Neuronal stem cell (in vitro differentiated cells): Measurements from ENCODE around the gene RAI14.

Experiments used
- DNase-seq: peaks from one replicate; pipeline ENCODE4 v3.0.0-alpha.2; 2013; ENCODE audit warnings: low spot score
- H2AFZ ChIP-seq: one replicate; pipeline ENCODE4 v1.6.1; 2013; ENCODE audit warnings: mild to moderate bottlenecking, low read length, inconsistent platforms
- H2AK5ac ChIP-seq: 2 replicates; pipeline ENCODE4 v1.6.1; 2013; ENCODE audit warnings: low read depth, mild to moderate bottlenecking, inconsistent platforms, low read length, moderate library complexity, mixed read lengths
- H2BK120ac ChIP-seq: 2 replicates; pipeline ENCODE4 v1.6.1; 2013; ENCODE audit warnings: low read depth, mild to moderate bottlenecking, inconsistent platforms, low read length, moderate library complexity, mixed read lengths
- H2BK12ac ChIP-seq: one replicate; pipeline ENCODE4 v1.6.1; 2013; ENCODE audit warnings: low read length, inconsistent platforms
- H2BK15ac ChIP-seq: 2 replicates; pipeline ENCODE4 v1.6.1; 2013; ENCODE audit warnings: mild to moderate bottlenecking, low read length, inconsistent platforms, mixed read lengths
- H2BK5ac ChIP-seq: one replicate; pipeline ENCODE4 v1.6.1; 2013; ENCODE audit warnings: inconsistent platforms, mild to moderate bottlenecking, low read length, moderate library complexity
- H3K14ac ChIP-seq: one replicate; pipeline ENCODE4 v1.6.1; 2013; ENCODE audit warnings: low read length, inconsistent platforms
- H3K18ac ChIP-seq: 2 replicates; pipeline ENCODE4 v1.6.1; 2013; ENCODE audit warnings: low read length, inconsistent platforms
- H3K23ac ChIP-seq: 2 replicates; pipeline ENCODE4 v1.6.1; 2013; ENCODE audit warnings: low read depth, mild to moderate bottlenecking, mixed read lengths, low read length, inconsistent platforms; ENCODE audit not compliant: poor library complexity
- H3K27ac ChIP-seq: replicated peaks from 3 replicates; pipeline ENCODE4 v1.5.1; 2013; ENCODE audit warnings: low read length, inconsistent platforms
- H3K27me3 ChIP-seq, 3 experiments: 2 replicates each; pipeline ENCODE4 v1.6.1; 2013; ENCODE audit warnings: low read length in 3 of 3, mild to moderate bottlenecking in 2 of 3, inconsistent platforms in 1 of 3, low read depth in 1 of 3, mixed read lengths in 1 of 3, moderate library complexity in 1 of 3; ENCODE audit not compliant: control insufficient read depth in 3 of 3, insufficient read depth in 3 of 3
- H3K36me3 ChIP-seq, 2 donors: replicated peaks in 1 of 2; 2 replicates each; pipeline ENCODE4 v1.6.1; 2013; ENCODE audit warnings: low read length in 2 of 2; ENCODE audit not compliant: control insufficient read depth in 2 of 2, insufficient read depth in 2 of 2
- H3K4ac ChIP-seq: 2 replicates; pipeline ENCODE4 v1.6.1; 2013; ENCODE audit warnings: inconsistent platforms, mild to moderate bottlenecking, low read length, moderate library complexity
- H3K4me1 ChIP-seq, 2 donors: 1 replicate in 1 of 2; 2 replicates in 1 of 2; pipeline ENCODE4 v1.6.1; 2013; ENCODE audit warnings: low read length in 2 of 2, low read depth in 1 of 2; ENCODE audit not compliant: control insufficient read depth in 2 of 2, insufficient read depth in 1 of 2
- H3K4me2 ChIP-seq: one replicate; pipeline ENCODE4 v1.6.1; 2013; ENCODE audit warnings: mild to moderate bottlenecking, low read length, inconsistent platforms; ENCODE audit not compliant: insufficient read depth, poor library complexity, severe bottlenecking
- H3K4me3 ChIP-seq, 2 donors: 2 replicates each; pipeline ENCODE4 v1.5.1; 2013; ENCODE audit warnings: low read length in 2 of 2, mild to moderate bottlenecking in 2 of 2, inconsistent platforms in 1 of 2, moderate library complexity in 1 of 2
- H3K79me1 ChIP-seq: one replicate; pipeline ENCODE4 v1.6.1; 2013; ENCODE audit warnings: low read depth, mild to moderate bottlenecking, inconsistent platforms, low read length, moderate library complexity
- H3K9ac ChIP-seq: one replicate; pipeline ENCODE4 v1.6.1; 2013; ENCODE audit warnings: mild to moderate bottlenecking, low read depth, low read length, inconsistent platforms; ENCODE audit not compliant: poor library complexity
- H3K9me3 ChIP-seq, 2 donors: replicated peaks in 1 of 2; 2 replicates each; pipeline versions ENCODE3 to v1.6.1; 2013; ENCODE audit warnings: low read length in 2 of 2, mild to moderate bottlenecking in 2 of 2, inconsistent platforms in 1 of 2, low read depth in 1 of 2, mixed read lengths in 1 of 2, moderate library complexity in 1 of 2; ENCODE audit not compliant: control insufficient read depth in 2 of 2, insufficient read depth in 1 of 2
- H4K8ac ChIP-seq: one replicate; pipeline ENCODE4 v1.6.1; 2013; ENCODE audit warnings: low read depth, mild to moderate bottlenecking, inconsistent platforms, low read length, moderate library complexity
- H4K91ac ChIP-seq: one replicate; pipeline ENCODE4 v1.6.1; 2013; ENCODE audit warnings: low read length, low read depth, mild to moderate bottlenecking, inconsistent platforms; ENCODE audit not compliant: poor library complexity
- WGBS, 2 donors: extraction: QIAGEN DNeasy Blood & Tissue Kit; methylation state at CpG; one replicate each; pipeline ENCODE4 v1.1.7; 2013; ENCODE audit warnings: missing lambda C conversion rate in 2 of 2, mixed read lengths in 1 of 2; ENCODE audit not compliant: insufficient read length in 2 of 2, insufficient replicate concordance in 1 of 2; ENCODE audit errors: extremely low coverage in 2 of 2; 5-methylcytosine and 5-hydroxymethylcytosine counted together

RAI14 gene

DNA sequence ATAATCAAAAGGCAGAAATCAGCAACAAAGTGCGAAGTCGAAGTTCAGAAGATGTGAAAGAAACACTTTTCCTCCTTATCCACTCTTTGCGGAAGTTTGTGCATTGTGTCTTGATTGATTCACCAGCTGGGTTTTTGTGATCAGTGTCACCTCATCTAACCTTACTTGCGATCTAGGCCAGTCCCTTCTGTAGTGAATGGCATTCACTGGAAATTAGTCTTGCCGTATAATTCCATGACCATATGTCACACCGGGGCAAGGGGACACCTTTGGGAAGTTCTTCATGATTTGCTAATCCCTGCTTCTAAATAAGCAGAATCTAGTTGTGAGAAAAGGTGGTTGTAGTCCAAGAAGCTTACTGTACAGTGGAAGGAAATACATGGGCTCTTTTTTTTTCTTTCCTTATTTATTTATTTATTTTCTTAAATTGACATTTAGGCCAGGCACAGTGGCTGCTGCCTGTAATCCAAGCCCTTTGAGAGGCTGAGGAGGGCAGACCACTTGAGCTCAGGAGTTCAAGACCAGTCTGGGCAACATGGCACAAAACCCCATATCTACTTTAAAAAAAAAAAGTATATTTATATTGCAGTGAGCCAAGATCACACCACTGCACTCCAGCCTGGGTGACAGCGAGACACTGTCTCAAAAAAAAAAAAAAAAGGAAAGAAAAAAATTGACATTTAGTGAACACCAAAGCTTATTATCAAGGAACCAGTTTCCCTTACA lies 7.8 kb downstream of the RAI14 start:
- Histone ChIP-seq H3K27ac (no peak overlapping the region), H3K4ac (no peak overlapping the region), H3K27me3 (no peaks in the 10 kb centered on the region), H2BK5ac (no peak overlapping the region), H2AK5ac (no peak overlapping the region), H3K18ac (no peak overlapping the region), H3K9me3 (peaks cover 0 to 14% of the 10 kb centered on the region in 2 donors), H4K8ac (no peak overlapping the region), H3K14ac (no peak overlapping the region), H3K4me2 (no peak overlapping the region), H2AFZ (no peak overlapping the region), H3K4me1 (peaks cover 0 to 6% of the 10 kb centered on the region in 2 donors), H3K23ac (no peak overlapping the region), H3K79me1 (peaks cover 8% of the 10 kb centered on the region), H2BK12ac (no peak overlapping the region), H3K36me3 (peaks cover 6 to 71% of the 10 kb centered on the region in 2 donors), H3K9ac (no peak overlapping the region), H4K91ac (no peak overlapping the region), H2BK15ac (no peak overlapping the region), H2BK120ac (no peak overlapping the region), H3K4me3 (no peak overlapping the region)
- DNase-seq: no peak
- WGBS, 2 donors: no CpG with 5 or more reads among the region's 7 CpGs

DNA sequence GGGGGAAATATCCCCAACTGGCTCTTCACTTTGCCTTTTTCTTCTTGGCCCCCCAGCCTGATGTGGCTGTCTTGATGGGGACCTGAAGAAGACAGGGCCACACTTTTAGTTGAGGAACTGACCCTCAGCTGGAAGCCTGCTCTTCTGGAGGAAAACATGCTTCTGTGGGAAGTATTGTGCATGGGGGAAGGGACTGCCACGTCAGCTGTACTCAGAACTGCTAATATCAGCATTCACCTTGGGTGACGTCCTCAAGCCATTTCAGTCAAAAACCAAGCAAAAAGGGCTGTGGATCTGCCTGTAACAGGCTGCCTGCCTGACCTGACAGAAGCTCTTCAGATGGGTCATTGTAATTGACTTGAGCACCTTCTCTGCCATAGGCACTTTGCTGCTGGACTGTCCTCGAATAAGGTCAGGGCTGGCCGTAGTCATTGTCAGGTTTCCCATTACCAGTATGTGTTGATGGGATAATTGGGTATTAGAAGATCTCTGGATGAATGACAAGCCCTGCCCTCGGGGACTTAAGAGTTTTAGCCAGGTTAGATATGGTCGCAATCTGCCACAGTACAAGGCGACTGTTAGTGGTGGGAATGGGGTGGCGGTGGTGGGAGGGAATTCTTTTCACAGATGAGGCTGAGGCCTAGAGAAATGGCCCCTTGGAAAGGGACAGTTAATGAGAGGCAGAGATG lies 10.4 kb downstream of the RAI14 start:
- no CpG with 5 or more reads among the region's 8 CpGs for WGBS, 2 donors
- no peak overlapping the region for H3K27ac ChIP-seq

DNA sequence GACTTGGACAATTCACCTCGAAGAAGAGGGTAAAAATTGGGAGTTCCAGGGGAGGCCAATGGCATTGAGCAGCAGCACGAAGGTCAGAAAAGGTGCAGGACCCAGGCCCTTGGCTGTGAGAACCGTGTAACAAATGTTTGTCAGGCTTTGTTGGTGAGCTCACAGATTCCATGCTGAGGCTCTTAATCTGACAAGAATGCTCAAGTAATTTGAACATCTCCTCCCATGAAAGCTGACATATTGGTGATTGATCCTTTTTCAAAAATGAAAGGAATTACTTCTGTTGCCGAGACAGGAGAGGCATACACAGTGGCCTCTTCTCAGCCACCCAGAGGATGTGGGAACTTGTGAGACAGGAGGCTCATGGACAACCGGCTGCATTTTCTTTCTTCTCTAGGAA lies 11.6 kb downstream of the RAI14 start:
- peaks cover 0 to 11% of the 10 kb centered on the region in 2 donors for H3K9me3 ChIP-seq

More for the DNA sequence above, 10.4 kb downstream of the RAI14 start:
- Histone ChIP-seq H3K4me1 (peaks cover 0 to 11% of the 10 kb centered on the region in 2 donors), H3K18ac (no peak overlapping the region), H3K14ac (no peak overlapping the region), H4K91ac (no peak overlapping the region), H2AFZ (no peak overlapping the region), H2BK15ac (no peak overlapping the region), H3K4me3 (no peak overlapping the region), H4K8ac (no peak overlapping the region), H2AK5ac (no peak overlapping the region), H3K27me3 (no peaks in the 10 kb centered on the region), H3K9me3 (peaks cover 0 to 11% of the 10 kb centered on the region in 2 donors), H2BK120ac (no peak overlapping the region), H3K9ac (no peak overlapping the region), H3K4me2 (no peak overlapping the region), H3K79me1 (peaks cover 5% of the 10 kb centered on the region), H2BK12ac (no peak overlapping the region), H2BK5ac (no peak overlapping the region), H3K4ac (no peak overlapping the region), H3K36me3 (peaks cover 2 to 51% of the 10 kb centered on the region in 2 donors), H3K23ac (no peak overlapping the region)
- no peak for DNase-seq

DNA sequence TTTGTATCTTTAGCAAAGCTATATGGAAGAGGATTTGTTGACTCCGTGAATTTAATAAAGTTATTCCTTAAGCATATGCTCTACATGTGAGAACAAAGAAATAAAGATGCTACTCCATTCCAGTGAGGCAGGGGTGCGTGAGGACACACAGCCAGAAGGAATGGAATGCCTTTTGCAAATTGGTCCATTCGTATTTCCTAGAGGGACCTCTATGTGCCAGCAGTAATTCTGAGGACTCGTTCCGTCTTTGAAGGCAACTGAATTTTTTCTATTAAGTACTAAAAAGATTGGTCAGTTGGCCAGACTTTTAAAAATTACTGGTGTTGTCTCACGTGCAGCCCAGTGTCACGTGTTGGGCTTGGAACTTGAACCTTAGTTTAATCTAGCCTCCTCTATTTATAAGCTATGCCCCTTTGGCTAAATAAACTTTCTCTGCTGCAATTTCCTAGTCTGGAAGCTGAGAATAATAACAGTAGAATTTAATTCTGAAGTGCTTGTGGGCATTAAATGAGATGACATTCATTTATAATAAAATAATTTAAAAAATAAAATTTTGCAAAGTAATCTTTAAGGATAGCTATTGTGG lies 13.9 kb downstream of the RAI14 start:
- no peak overlapping the region for H3K27ac ChIP-seq

More for the DNA sequence above, 11.6 kb downstream of the RAI14 start:
- Histone ChIP-seq H2AK5ac (no peak overlapping the region), H3K4me1 (peaks cover 0 to 15% of the 10 kb centered on the region in 2 donors), H3K4me2 (no peak overlapping the region), H2BK120ac (no peak overlapping the region), H3K18ac (no peak overlapping the region), H4K8ac (no peak overlapping the region), H3K27me3 (no peaks in the 10 kb centered on the region), H4K91ac (no peak overlapping the region), H3K27ac (no peak overlapping the region), H2BK12ac (no peak overlapping the region), H3K9ac (no peak overlapping the region), H3K14ac (no peak overlapping the region), H3K4ac (no peak overlapping the region), H2BK5ac (no peak overlapping the region), H3K79me1 (peaks cover 5% of the 10 kb centered on the region), H2BK15ac (no peak overlapping the region), H3K23ac (no peak overlapping the region), H3K4me3 (no peak overlapping the region), H3K36me3 (peaks cover 2 to 42% of the 10 kb centered on the region in 2 donors), H2AFZ (no peak overlapping the region)
- no peak for DNase-seq
- no CpG with 5 or more reads among the region's 5 CpGs for WGBS, 2 donors

More for the DNA sequence above, 13.9 kb downstream of the RAI14 start:
- Histone ChIP-seq H2AK5ac (no peak overlapping the region), H3K4me3 (no peak overlapping the region), H3K79me1 (peaks cover 5% of the 10 kb centered on the region), H2AFZ (no peak overlapping the region), H3K4ac (no peak overlapping the region), H3K27me3 (no peaks in the 10 kb centered on the region), H2BK12ac (no peak overlapping the region), H4K8ac (no peak overlapping the region), H3K9me3 (no peaks in the 10 kb centered on the region), H3K14ac (no peak overlapping the region), H2BK120ac (no peak overlapping the region), H3K23ac (no peak overlapping the region), H3K4me2 (no peak overlapping the region), H3K9ac (no peak overlapping the region), H2BK5ac (no peak overlapping the region), H3K18ac (no peak overlapping the region), H2BK15ac (no peak overlapping the region), H3K36me3 (peaks cover 2 to 34% of the 10 kb centered on the region in 2 donors), H3K4me1 (peaks cover 0 to 20% of the 10 kb centered on the region in 2 donors), H4K91ac (no peak overlapping the region)
- WGBS, 2 donors: no CpG with 5 or more reads among the region's 7 CpGs
- no peak for DNase-seq
